MM.1S (cell line): ENCODE measurements around the gene PDIA3.

Source experiments
- DNase-seq: peaks from one replicate; pipeline ENCODE4 v3.0.0-alpha.2; 2015
- H2AFZ ChIP-seq: fragments of 300-600 bp; sonication (generic); 2 replicates; pipeline ENCODE4 v1.6.0; 2016; ENCODE audit warnings: antibody characterized with exemption, low read length
- H3F3A ChIP-seq: fragments of 300-600 bp; sonication (generic); 2 replicates; pipeline ENCODE4 v1.6.1; 2016; ENCODE audit warnings: mild to moderate bottlenecking, antibody characterized with exemption, low read length, moderate library complexity, mixed read lengths; ENCODE audit not compliant: insufficient read depth
- H3K27ac ChIP-seq: fragments of 300-600 bp; sonication (generic); 2 replicates; pipeline ENCODE4 v1.5.1; 2016; ENCODE audit warnings: mild to moderate bottlenecking, low read length
- H3K27me3 ChIP-seq: fragments of 300-600 bp; sonication (generic); replicated peaks from 2 replicates; pipeline ENCODE4 v1.6.0; 2016; ENCODE audit warnings: low read length; ENCODE audit not compliant: insufficient read depth
- H3K36me3 ChIP-seq: fragments of 300-600 bp; sonication (generic); replicated peaks from 2 replicates; pipeline ENCODE4 v1.6.1; 2016; ENCODE audit warnings: mild to moderate bottlenecking, low read length, mixed read lengths; ENCODE audit not compliant: insufficient read depth
- H3K4me1 ChIP-seq: fragments of 300-600 bp; sonication (generic); 2 replicates; pipeline ENCODE4 v1.6.1; 2016; ENCODE audit warnings: low read length, mixed read lengths
- H3K4me2 ChIP-seq: fragments of 300-600 bp; sonication (generic); 2 replicates; pipeline ENCODE4 v1.6.0; 2016; ENCODE audit warnings: low read depth, low read length
- H3K4me3 ChIP-seq: fragments of 300-600 bp; sonication (generic); 2 replicates; pipeline ENCODE4 v1.5.1; 2016; ENCODE audit warnings: low read length, mixed read lengths
- H3K79me2 ChIP-seq: fragments of 300-600 bp; sonication (generic); 2 replicates; pipeline ENCODE4 v1.6.1; 2016; ENCODE audit warnings: mixed run types, low read length, mixed read lengths
- H3K9ac ChIP-seq: fragments of 300-600 bp; sonication (generic); 2 replicates; pipeline ENCODE4 v1.6.1; 2016; ENCODE audit warnings: low read length, mixed read lengths
- H3K9me2 ChIP-seq: fragments of 300-600 bp; sonication (generic); replicated peaks from 2 replicates; pipeline ENCODE4 v1.6.1; 2016; ENCODE audit warnings: mild to moderate bottlenecking, low read length, mixed read lengths; ENCODE audit not compliant: insufficient read depth
- H3K9me3 ChIP-seq: fragments of 300-600 bp; sonication (generic); replicated peaks from 2 replicates; pipeline ENCODE4 v1.6.1; 2016; ENCODE audit warnings: mild to moderate bottlenecking, low read length, mixed read lengths; ENCODE audit not compliant: insufficient read depth
- H4K20me1 ChIP-seq: fragments of 300-600 bp; sonication (generic); 2 replicates; pipeline ENCODE4 v1.6.1; 2016; ENCODE audit warnings: mild to moderate bottlenecking, low read length, moderate library complexity, mixed read lengths; ENCODE audit not compliant: insufficient read depth
- EZH2 ChIP-seq: fragments of 300-600 bp; sonication (generic); optimal IDR thresholded peaks from 2 replicates; pipeline ENCODE3; 2017; ENCODE audit warnings: low read depth, mild to moderate bottlenecking, antibody characterized with exemption, low read length, mixed read lengths
- EZH2phosphoT487 ChIP-seq: fragments of 300-600 bp; sonication (generic); IDR thresholded peaks from 2 replicates; pipeline ENCODE4 v1.6.1; 2018; ENCODE audit warnings: antibody characterized with exemption, low read length
- TF ChIP-seq, protein P1 (sequence below): fragments of 300-600 bp; sonication (generic); IDR thresholded peaks from 2 replicates; pipeline ENCODE4 v1.5.1; 2016; ENCODE audit warnings: antibody characterized with exemption, low read length, mixed read lengths

The PDIA3 gene

DNA sequence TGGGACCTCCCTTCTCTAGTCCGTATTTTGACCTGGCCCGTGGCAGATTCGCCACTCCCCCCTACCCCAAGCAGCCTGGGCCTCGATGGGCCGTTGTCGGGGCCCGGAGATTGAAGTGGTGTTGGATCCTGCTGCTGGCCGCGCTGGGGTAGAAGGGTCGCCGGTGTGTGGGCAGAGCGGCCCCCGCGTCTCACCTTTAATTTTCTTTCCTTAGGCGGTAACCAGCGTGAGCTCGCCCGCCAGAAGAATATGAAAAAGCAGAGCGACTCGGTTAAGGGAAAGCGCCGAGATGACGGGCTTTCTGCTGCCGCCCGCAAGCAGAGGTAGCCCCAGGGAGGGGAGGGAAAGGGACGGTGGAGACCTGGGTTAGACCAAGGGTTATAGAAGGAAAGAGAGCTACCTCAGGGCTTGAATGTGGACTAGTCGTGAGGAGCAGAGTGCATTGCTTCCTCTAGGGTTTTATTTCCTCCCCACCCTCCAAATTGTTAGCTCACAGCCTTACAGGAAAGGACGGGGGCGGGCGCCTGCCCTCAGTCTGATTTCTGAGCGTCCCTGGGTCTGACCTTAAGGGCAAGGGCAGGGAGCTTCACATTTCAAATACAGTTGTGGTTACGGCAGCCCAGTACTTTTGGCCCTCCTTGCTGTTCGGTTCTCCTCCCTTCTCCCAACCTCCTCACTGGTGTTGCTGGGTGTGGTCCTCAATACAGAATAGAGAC lies 46.7 kb downstream of the PDIA3 start:
- peak overlapping the region; percentile 99 for H3K9ac ChIP-seq
- H2AFZ ChIP-seq, result peak overlapping the region; percentile 59
- peak overlapping the region; percentile 91 for H3K4me2 ChIP-seq
- no peaks in the 10 kb centered on the region for H3K9me2 ChIP-seq
- peaks cover 17% of the 10 kb centered on the region for H3F3A ChIP-seq
- H3K9me3 ChIP-seq, result no peaks in the 10 kb centered on the region
- no peaks in the 10 kb centered on the region for H4K20me1 ChIP-seq
- peak overlapping the region; percentile 100 for H3K4me3 ChIP-seq
- no peaks in the 10 kb centered on the region for H3K36me3 ChIP-seq
- peaks cover 13% of the 10 kb centered on the region for H3K4me1 ChIP-seq
- H3K79me2 ChIP-seq, result peaks cover 31% of the 10 kb centered on the region
- no peak for DNase-seq
- H3K27me3 ChIP-seq, result no peaks in the 10 kb centered on the region
- peak overlapping the region; percentile 71; the same call in 1 of the 2 replicates for H3K27ac ChIP-seq
- TF ChIP-seq EZH2phosphoT487 (no peak), EZH2 (no peak)
- TF ChIP-seq, protein P1, sequence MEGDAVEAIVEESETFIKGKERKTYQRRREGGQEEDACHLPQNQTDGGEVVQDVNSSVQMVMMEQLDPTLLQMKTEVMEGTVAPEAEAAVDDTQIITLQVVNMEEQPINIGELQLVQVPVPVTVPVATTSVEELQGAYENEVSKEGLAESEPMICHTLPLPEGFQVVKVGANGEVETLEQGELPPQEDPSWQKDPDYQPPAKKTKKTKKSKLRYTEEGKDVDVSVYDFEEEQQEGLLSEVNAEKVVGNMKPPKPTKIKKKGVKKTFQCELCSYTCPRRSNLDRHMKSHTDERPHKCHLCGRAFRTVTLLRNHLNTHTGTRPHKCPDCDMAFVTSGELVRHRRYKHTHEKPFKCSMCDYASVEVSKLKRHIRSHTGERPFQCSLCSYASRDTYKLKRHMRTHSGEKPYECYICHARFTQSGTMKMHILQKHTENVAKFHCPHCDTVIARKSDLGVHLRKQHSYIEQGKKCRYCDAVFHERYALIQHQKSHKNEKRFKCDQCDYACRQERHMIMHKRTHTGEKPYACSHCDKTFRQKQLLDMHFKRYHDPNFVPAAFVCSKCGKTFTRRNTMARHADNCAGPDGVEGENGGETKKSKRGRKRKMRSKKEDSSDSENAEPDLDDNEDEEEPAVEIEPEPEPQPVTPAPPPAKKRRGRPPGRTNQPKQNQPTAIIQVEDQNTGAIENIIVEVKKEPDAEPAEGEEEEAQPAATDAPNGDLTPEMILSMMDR, result no peak

DNA sequence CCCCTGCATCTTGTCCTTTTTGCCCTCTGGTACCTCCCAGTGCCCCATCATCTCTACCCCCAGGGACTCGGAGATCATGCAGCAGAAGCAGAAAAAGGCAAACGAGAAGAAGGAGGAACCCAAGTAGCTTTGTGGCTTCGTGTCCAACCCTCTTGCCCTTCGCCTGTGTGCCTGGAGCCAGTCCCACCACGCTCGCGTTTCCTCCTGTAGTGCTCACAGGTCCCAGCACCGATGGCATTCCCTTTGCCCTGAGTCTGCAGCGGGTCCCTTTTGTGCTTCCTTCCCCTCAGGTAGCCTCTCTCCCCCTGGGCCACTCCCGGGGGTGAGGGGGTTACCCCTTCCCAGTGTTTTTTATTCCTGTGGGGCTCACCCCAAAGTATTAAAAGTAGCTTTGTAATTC lies 47.4 kb downstream of the PDIA3 start:
- H3K27ac ChIP-seq, result no peak overlapping the region
- peak overlapping the region; percentile 91; the same call in 1 of the 2 replicates for H3K4me2 ChIP-seq
- H3K79me2 ChIP-seq, result peaks cover 31% of the 10 kb centered on the region
- no peaks in the 10 kb centered on the region for H3K9me3 ChIP-seq
- H3K27me3 ChIP-seq, result no peaks in the 10 kb centered on the region
- peaks cover 13% of the 10 kb centered on the region for H3K4me1 ChIP-seq
- H3K9ac ChIP-seq, result no peak overlapping the region; the same call in 1 of the 2 replicates
- no peak for DNase-seq
- no peaks in the 10 kb centered on the region for H4K20me1 ChIP-seq
- no peak overlapping the region for H2AFZ ChIP-seq
- no peaks in the 10 kb centered on the region for H3K9me2 ChIP-seq
- H3K36me3 ChIP-seq, result no peaks in the 10 kb centered on the region
- TF ChIP-seq EZH2phosphoT487 (no peak), EZH2 (no peak)
- TF ChIP-seq, protein P1, result no peak
- peaks cover 18% of the 10 kb centered on the region for H3F3A ChIP-seq
- H3K4me3 ChIP-seq, result peak overlapping the region; percentile 100; the same call in 1 of the 2 replicates

DNA sequence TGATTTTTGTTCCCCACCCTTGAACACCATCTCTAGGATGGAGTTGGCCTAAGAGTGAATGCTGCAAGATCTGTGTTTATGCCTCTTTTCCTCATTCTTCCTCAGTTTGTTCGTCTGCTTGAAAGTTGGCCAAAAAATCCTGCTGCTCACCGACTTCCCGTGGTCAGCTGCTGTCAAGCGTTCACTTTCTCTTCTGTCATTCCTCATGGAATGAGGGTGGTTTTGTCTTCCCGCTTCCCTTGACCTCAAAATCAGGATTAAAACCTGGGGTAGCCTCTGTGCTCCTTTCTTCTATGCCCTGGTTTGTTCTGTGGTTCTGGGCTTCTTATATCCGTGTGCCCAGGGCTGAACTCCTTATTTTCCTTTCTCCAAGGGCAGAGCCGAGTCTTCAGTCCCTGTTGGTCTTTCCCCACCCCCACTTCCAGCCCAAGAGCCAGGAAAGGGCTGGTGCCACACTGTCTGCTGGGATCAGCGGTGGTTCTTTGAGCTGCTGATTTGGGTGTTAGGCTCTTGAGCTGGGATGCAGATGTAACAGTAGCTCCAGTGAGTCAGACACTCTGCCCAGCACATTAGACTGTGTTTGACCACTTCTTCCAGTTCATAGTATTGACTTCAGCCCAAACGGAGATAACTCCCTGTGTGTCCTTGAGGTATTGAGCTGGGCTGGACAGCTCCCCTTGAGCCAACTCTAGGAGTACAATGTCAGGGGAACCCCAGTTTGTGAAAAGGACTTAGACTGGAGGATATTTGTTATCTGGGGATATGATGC lies 48.2 kb downstream of the PDIA3 start:
- Histone ChIP-seq H3K27ac (no peak overlapping the region), H3K9ac (no peak overlapping the region), H3K79me2 (peaks cover 31% of the 10 kb centered on the region), H3K4me2 (no peak overlapping the region), H2AFZ (no peak overlapping the region), H3K36me3 (no peaks in the 10 kb centered on the region), H3K27me3 (no peaks in the 10 kb centered on the region), H3K4me1 (peaks cover 9% of the 10 kb centered on the region), H4K20me1 (no peaks in the 10 kb centered on the region), H3K4me3 (no peak overlapping the region), H3K9me3 (no peaks in the 10 kb centered on the region), H3K9me2 (no peaks in the 10 kb centered on the region), H3F3A (peaks cover 13% of the 10 kb centered on the region)
- DNase-seq, result no peak
- TF ChIP-seq, protein P1, result no peak
- no peak for TF ChIP-seq EZH2phosphoT487
- no peak for TF ChIP-seq EZH2
